SJSA1 (cell line): ENCODE results near the gene RAB44. TPM values are rescaled to one million over a fixed set of nuclear protein-coding genes. Genes with fewer than 3 reads are reported as not detected.

Source experiments
- DNase-seq, 2 experiments: peaks; one replicate each; pipeline ENCODE4 v3.0.0-alpha.2; 2015 to 2020; ENCODE audit warnings: low spot score in 2 of 2, low read depth in 1 of 2
- H3K27ac ChIP-seq: fragments of 250-450 bp; sonication (Bioruptor Pico); 2 replicates; pipeline ENCODE4 v1.5.1; 2020; ENCODE audit warnings: mild to moderate bottlenecking, moderate library complexity
- H3K27me3 ChIP-seq: fragments of 250-450 bp; sonication (Bioruptor Pico); replicated peaks from 2 replicates; pipeline ENCODE4 v1.5.1; 2020; ENCODE audit warnings: mild to moderate bottlenecking, moderate library complexity
- H3K36me3 ChIP-seq: fragments of 250-450 bp; sonication (Bioruptor Pico); 2 replicates; pipeline ENCODE4 v1.5.1; 2020; ENCODE audit warnings: mild to moderate bottlenecking
- H3K4me1 ChIP-seq: fragments of 250-450 bp; sonication (Bioruptor Pico); replicated peaks from 2 replicates; pipeline ENCODE4 v1.6.1; 2021; ENCODE audit warnings: mild to moderate bottlenecking
- H3K4me3 ChIP-seq: fragments of 250-450 bp; sonication (Bioruptor Pico); 2 replicates; pipeline ENCODE4 v1.5.1; 2020; ENCODE audit warnings: mild to moderate bottlenecking
- H3K9me3 ChIP-seq: fragments of 250-450 bp; sonication (Bioruptor Pico); replicated peaks from 2 replicates; pipeline ENCODE4 v1.5.1; 2020; ENCODE audit warnings: mild to moderate bottlenecking
- total RNA-seq: library from RNA; depleted of rRNA; stranded (reverse); fragments of >200 nt; shearing (Covaris generic); gene quantifications from 2 replicates; pipeline ENCODE4 v1.2.3, GENCODE V29; 2014

Gene RAB44
- total RNA-seq, 1 experiment from 2014 or later, result not detected

- no peak overlapping the region for H3K4me3 ChIP-seq
- DNase-seq, result no peak
Observed at GRCh38 chr6:36660771-36661471, 36.7 kb upstream of the RAB44 start.

GRCh38 chr6:36662380-36662779, 35.2 kb upstream of the RAB44 start:
- H3K4me3 ChIP-seq, result no peak overlapping the region
- H3K36me3 ChIP-seq, result no peaks in the 10 kb centered on the region
- no peak overlapping the region for H3K27ac ChIP-seq
- H3K9me3 ChIP-seq, result no peaks in the 10 kb centered on the region; the same call in 1 of the 2 replicates
- H3K4me1 ChIP-seq, result peaks cover 32% of the 10 kb centered on the region
- no peak for DNase-seq
- no peaks in the 10 kb centered on the region for H3K27me3 ChIP-seq

More at GRCh38 chr6:36660771-36661471, 36.7 kb upstream of the RAB44 start:
- Histone ChIP-seq H3K36me3 (no peaks in the 10 kb centered on the region), H3K9me3 (no peaks in the 10 kb centered on the region; the same call in 1 of the 2 replicates), H3K27me3 (no peaks in the 10 kb centered on the region), H3K27ac (no peak overlapping the region), H3K4me1 (peaks cover 17% of the 10 kb centered on the region)

- Histone ChIP-seq H3K4me3 (no peak overlapping the region), H3K9me3 (no peaks in the 10 kb centered on the region; the same call in 1 of the 2 replicates), H3K27ac (no peak overlapping the region), H3K36me3 (no peaks in the 10 kb centered on the region), H3K27me3 (no peaks in the 10 kb centered on the region), H3K4me1 (peaks cover 36% of the 10 kb centered on the region)
- no peak for DNase-seq
Observed at GRCh38 chr6:36662827-36663256, 34.8 kb upstream of the RAB44 start.

GRCh38 chr6:36663504-36664446, 33.9 kb upstream of the RAB44 start:
- Histone ChIP-seq H3K36me3 (no peaks in the 10 kb centered on the region), H3K27me3 (no peaks in the 10 kb centered on the region), H3K4me1 (peaks cover 38% of the 10 kb centered on the region), H3K9me3 (no peaks in the 10 kb centered on the region; the same call in 1 of the 2 replicates), H3K4me3 (no peak overlapping the region), H3K27ac (no peak overlapping the region)
- DNase-seq, result no peak

- Histone ChIP-seq H3K27me3 (no peaks in the 10 kb centered on the region), H3K4me1 (peaks cover 29% of the 10 kb centered on the region), H3K36me3 (no peaks in the 10 kb centered on the region), H3K9me3 (no peaks in the 10 kb centered on the region; the same call in 1 of the 2 replicates), H3K4me3 (no peak overlapping the region), H3K27ac (no peak overlapping the region)
- no peak for DNase-seq
Observed at GRCh38 chr6:36665180-36665579, 32.4 kb upstream of the RAB44 start.

- H3K27me3 ChIP-seq, result no peaks in the 10 kb centered on the region
- peak overlapping the region; percentile 49 for H3K27ac ChIP-seq
- DNase-seq, result no peak
- H3K36me3 ChIP-seq, result no peaks in the 10 kb centered on the region
- H3K9me3 ChIP-seq, result no peaks in the 10 kb centered on the region; the same call in 1 of the 2 replicates
- peaks cover 29% of the 10 kb centered on the region for H3K4me1 ChIP-seq
- H3K4me3 ChIP-seq, result no peak overlapping the region
Observed at GRCh38 chr6:36666287-36666686, 31.3 kb upstream of the RAB44 start.

GRCh38 chr6:36666826-36667591, 30.6 kb upstream of the RAB44 start:
- H3K9me3 ChIP-seq, result no peaks in the 10 kb centered on the region; the same call in 1 of the 2 replicates
- H3K4me3 ChIP-seq, result no peak overlapping the region
- peak; percentile 76 to 88 for DNase-seq
- peaks cover 29% of the 10 kb centered on the region for H3K4me1 ChIP-seq
- no peaks in the 10 kb centered on the region for H3K36me3 ChIP-seq
- no peaks in the 10 kb centered on the region for H3K27me3 ChIP-seq
- H3K27ac ChIP-seq, result peak overlapping the region; percentile 49

GRCh38 chr6:36668591-36668990, 29.0 kb upstream of the RAB44 start:
- H3K4me3 ChIP-seq, result no peak overlapping the region
- no peaks in the 10 kb centered on the region for H3K36me3 ChIP-seq
- no peaks in the 10 kb centered on the region for H3K27me3 ChIP-seq
- peaks cover 29% of the 10 kb centered on the region for H3K4me1 ChIP-seq
- no peak for DNase-seq
- no peak overlapping the region for H3K27ac ChIP-seq
- no peaks in the 10 kb centered on the region; the same call in 1 of the 2 replicates for H3K9me3 ChIP-seq

- no peaks in the 10 kb centered on the region; the same call in 1 of the 2 replicates for H3K9me3 ChIP-seq
- no peak overlapping the region for H3K4me3 ChIP-seq
- H3K36me3 ChIP-seq, result no peaks in the 10 kb centered on the region
- H3K4me1 ChIP-seq, result peaks cover 25% of the 10 kb centered on the region
- no peaks in the 10 kb centered on the region for H3K27me3 ChIP-seq
- no peak for DNase-seq
- no peak overlapping the region for H3K27ac ChIP-seq
Observed at GRCh38 chr6:36669002-36669401, 28.6 kb upstream of the RAB44 start.

- Histone ChIP-seq H3K4me1 (peaks cover 25% of the 10 kb centered on the region), H3K36me3 (no peaks in the 10 kb centered on the region), H3K9me3 (no peaks in the 10 kb centered on the region), H3K4me3 (no peak overlapping the region), H3K27me3 (no peaks in the 10 kb centered on the region), H3K27ac (no peak overlapping the region)
- no peak for DNase-seq
Observed at GRCh38 chr6:36670271-36670670, 27.4 kb upstream of the RAB44 start.

- Histone ChIP-seq H3K36me3 (no peaks in the 10 kb centered on the region), H3K4me3 (no peak overlapping the region), H3K27ac (no peak overlapping the region), H3K27me3 (no peaks in the 10 kb centered on the region), H3K4me1 (peaks cover 28% of the 10 kb centered on the region), H3K9me3 (no peaks in the 10 kb centered on the region)
- no peak for DNase-seq
Observed at GRCh38 chr6:36671687-36672375, 25.8 kb upstream of the RAB44 start.

GRCh38 chr6:36673882-36674281, 23.7 kb upstream of the RAB44 start:
- no peaks in the 10 kb centered on the region for H3K9me3 ChIP-seq
- DNase-seq, result no peak
- H3K27me3 ChIP-seq, result no peaks in the 10 kb centered on the region
- no peak overlapping the region for H3K4me3 ChIP-seq
- H3K36me3 ChIP-seq, result peaks cover 2% of the 10 kb centered on the region; the same call in 1 of the 2 replicates
- peaks cover 30% of the 10 kb centered on the region for H3K4me1 ChIP-seq
- no peak overlapping the region for H3K27ac ChIP-seq

GRCh38 chr6:36674942-36675341, 22.7 kb upstream of the RAB44 start:
- Histone ChIP-seq H3K4me3 (no peak overlapping the region), H3K9me3 (no peaks in the 10 kb centered on the region), H3K4me1 (peaks cover 36% of the 10 kb centered on the region), H3K27me3 (no peaks in the 10 kb centered on the region), H3K27ac (no peak overlapping the region), H3K36me3 (peaks cover 9% of the 10 kb centered on the region)
- no peak for DNase-seq
